Measurements from ENCODE around the gene PIGN. TPM values are rescaled to one million over a fixed set of nuclear protein-coding genes. Genes with fewer than 3 reads are reported as not detected.

Gene PIGN
- total RNA-seq, 1 experiment from 2014 or later = 30.9 TPM

- H3K4me3 Mint-ChIP-seq = no peak overlapping the region
- H3K27me3 Mint-ChIP-seq (ENCODE audit: low read depth) = no peaks in the 10 kb centered on the region
- no peak overlapping the region for H4K5ac ChIP-seq (ENCODE audit: insufficient read length, low read depth, low read length)
- no peak overlapping the region for H3K14ac ChIP-seq (ENCODE audit: insufficient read depth, low read length)
- no peak overlapping the region for H4K8ac ChIP-seq (replicated peaks; ENCODE audit: insufficient read length, low read depth, low read length)
- no peaks in the 10 kb centered on the region for H3K9me3 Mint-ChIP-seq
- no peaks in the 10 kb centered on the region for H4K20me1 ChIP-seq (ENCODE audit: control insufficient read depth, insufficient read depth, insufficient read length)
- H3K4me2 ChIP-seq (ENCODE audit: insufficient read depth, insufficient read length, low read length) = no peak overlapping the region
- H3T11ph ChIP-seq (ENCODE audit: low read length) = no peak overlapping the region
- no peak overlapping the region for H4K91ac ChIP-seq (ENCODE audit: insufficient read length, low read depth, low read length)
- no peak overlapping the region for H2BK12ac ChIP-seq (ENCODE audit: insufficient read length, low read depth, low read length)
- H2BK20ac ChIP-seq (ENCODE audit: low read depth, low read length, poor library complexity, severe bottlenecking) = no peak overlapping the region
- no peak overlapping the region for H2AK5ac ChIP-seq (ENCODE audit: insufficient read length, low read length)
- no peak overlapping the region for H2BK15ac ChIP-seq (ENCODE audit: low read depth, low read length)
- no peak overlapping the region for H2AFZ ChIP-seq (ENCODE audit: low read length)
- no peak for DNase-seq
- H2BK5ac ChIP-seq (ENCODE audit: insufficient read length, low read length) = no peak overlapping the region
- H2BK120ac ChIP-seq (ENCODE audit: low read depth, low read length, poor library complexity, severe bottlenecking) = no peak overlapping the region
- H3K79me1 ChIP-seq (ENCODE audit: insufficient read depth, low read depth, low read length, poor library complexity, severe bottlenecking) = no peaks in the 10 kb centered on the region
- H3K79me2 ChIP-seq (ENCODE audit: insufficient read depth, low read length) = no peaks in the 10 kb centered on the region
- H3K36me3 Mint-ChIP-seq (ENCODE audit: insufficient read depth in 1 of 3, low read depth in 3 of 3) = no peaks in the 10 kb centered on the region; a peak in 1 of 7 replicates
- H3K4me1 ChIP-seq (ENCODE audit: insufficient read depth, low read length) = no peaks in the 10 kb centered on the region; the same call in 1 of the 2 replicates
- no peak overlapping the region for H3K9ac ChIP-seq (ENCODE audit: extremely low read depth, insufficient read length, low read length)
- H3K23me2 ChIP-seq (ENCODE audit: insufficient read length, low read depth, low read length, poor library complexity, severe bottlenecking) = no peaks in the 10 kb centered on the region
- TF ChIP-seq CTCF (conservative IDR thresholded peaks at IDR 0.05) = no peak
- no peak overlapping the region for H3K18ac ChIP-seq (ENCODE audit: insufficient read length, low read depth, low read length)
- H3K56ac ChIP-seq (ENCODE audit: insufficient read length, low read depth, low read length) = no peak overlapping the region
- no peaks in the 10 kb centered on the region for H3K9me3 ChIP-seq (ENCODE audit: control insufficient read depth, low read depth, low read length)
- H3K27ac ChIP-seq (ENCODE audit: insufficient read length, low read depth, low read length) = no peak overlapping the region
- WGBS (ENCODE audit: extremely low coverage, insufficient read length, low lambda C conversion rate) = no CpG with 5 or more reads among the region's 2 CpGs
- H3K23ac ChIP-seq (ENCODE audit: insufficient read length, low read depth, low read length) = no peak overlapping the region
- H3K4ac ChIP-seq (ENCODE audit: low read depth, low read length) = no peak overlapping the region
- H3K4me1 Mint-ChIP-seq = peaks cover 11 to 16% of the 10 kb centered on the region in 2 experiments
- H3K27ac Mint-ChIP-seq = no peak overlapping the region
- no peaks in the 10 kb centered on the region for H3K27me3 ChIP-seq (ENCODE audit: insufficient read depth, low read length)
Observed at GRCh38 chr18:61992923-61993322, 193.9 kb downstream of the PIGN start.

Data from H9 (cell line).